GM12878 (cell line): Measurements from ENCODE around the gene SRCAP. TPM values are rescaled to one million over a fixed set of nuclear protein-coding genes. Genes with fewer than 3 reads are reported as not detected.

Experiments used
- ATAC-seq: fragments of 200-7000 bp; cut with Tn5 transposase; 3 replicates; pipeline ENCODE4 v1.9.1; 2020; ENCODE audit warnings: mild to moderate bottlenecking, moderate library complexity
- BruUV-seq: library from RNA; stranded (reverse); fragments of 400-500 nt; replicated peaks from 2 replicates; lab custom pipeline; 2021; lab: Mats Ljungman, UMichigan
- CTCF ChIA-PET: fragments of 300-600 bp; sonication (Branson Sonifier 250); formaldehyde crosslinking; extraction: SDS; loops from one replicate; lab custom pipeline; 2021; ENCODE audit warnings: inconsistent platforms; lab: Yijun Ruan, JAX
- POLR2A ChIA-PET: fragments of 350-600 bp; formaldehyde crosslinking; extraction: SDS; loops from one replicate; lab custom pipeline; 2021; ENCODE audit warnings: inconsistent platforms; lab: Charles Lee
- RAD21 ChIA-PET: fragments of 300-600 bp; sonication (Branson Sonifier 250); formaldehyde crosslinking; loops from one replicate; lab custom pipeline; 2023; ENCODE audit warnings: antibody characterized with exemption; ENCODE audit not compliant: unreplicated experiment; lab: Charles Lee
- SMC1A ChIA-PET: fragments of 300-600 bp; sonication (Branson Sonifier 250); formaldehyde crosslinking; loops from one replicate; lab custom pipeline; 2023; ENCODE audit not compliant: unreplicated experiment, uncharacterized antibody; lab: Charles Lee
- DNase-seq: peaks from one replicate; pipeline ENCODE4 v3.0.0-alpha.2; 2011; ENCODE audit warnings: low read depth, low spot score
- FAIRE-seq: peaks from 3 replicates; lab custom pipeline; 2011; peaks lifted over from hg19 to GRCh38; lab: Jason Lieb, UNC
- H2AFZ ChIP-seq: 2 replicates; pipeline ENCODE4 v1.6.0; 2011; ENCODE audit warnings: low read depth, low read length, control low read depth; ENCODE audit not compliant: control insufficient read depth
- H3K27ac ChIP-seq: 2 replicates; pipeline ENCODE4 v1.5.1; 2011; ENCODE audit warnings: control low read depth; ENCODE audit not compliant: control insufficient read depth, insufficient read depth
- H3K27me3 ChIP-seq, 2 experiments: replicated peaks in 1 of 2; 2 replicates each; pipeline versions ENCODE4 v1.6.0 to v1.6.1; 2011; ENCODE audit warnings: low read length in 1 of 2; ENCODE audit not compliant: control insufficient read depth in 2 of 2, insufficient read depth in 2 of 2
- H3K36me3 ChIP-seq, 2 experiments: 2 replicates each; pipeline ENCODE4 v1.5.1; 2011; ENCODE audit warnings: low read length in 1 of 2; ENCODE audit not compliant: control insufficient read depth in 2 of 2, insufficient read depth in 2 of 2
- H3K4me1 ChIP-seq: 2 replicates; pipeline ENCODE4 v1.6.1; 2011; ENCODE audit warnings: mild to moderate bottlenecking, low read length, moderate library complexity, mixed read lengths; ENCODE audit not compliant: control insufficient read depth, insufficient read depth
- H3K4me2 ChIP-seq: 2 replicates; pipeline ENCODE4 v1.6.0; 2011; ENCODE audit warnings: control low read depth; ENCODE audit not compliant: control insufficient read depth, insufficient read depth
- H3K4me3 ChIP-seq: fragments of 200-600 bp; sonication (generic); 2 replicates; pipeline ENCODE4 v1.5.1; 2016
- H3K79me2 ChIP-seq: 2 replicates; pipeline ENCODE4 v1.6.0; 2011; ENCODE audit warnings: low read length; ENCODE audit not compliant: control insufficient read depth, insufficient read depth
- H3K9ac ChIP-seq: 2 replicates; pipeline ENCODE4 v1.8.0; 2011; ENCODE audit warnings: low read length, control low read depth, mixed read lengths; ENCODE audit not compliant: control insufficient read depth, insufficient read depth
- H3K9me3 ChIP-seq: replicated peaks from 3 replicates; pipeline ENCODE4 v1.5.1; 2011; ENCODE audit warnings: mild to moderate bottlenecking, low read length; ENCODE audit not compliant: control insufficient read depth, insufficient read depth
- H4K20me1 ChIP-seq: 2 replicates; pipeline ENCODE4 v1.6.0; 2011; ENCODE audit not compliant: control insufficient read depth, insufficient read depth
- HCFC1 ChIP-seq: fragments of 150-350 bp; IDR thresholded peaks from 2 replicates; pipeline ENCODE4 v1.6.1; 2014; ENCODE audit warnings: low read length
- KAT2A ChIP-seq: conservative IDR thresholded peaks from 2 replicates; pipeline ENCODE4 v1.6.1; 2011; ENCODE audit warnings: low read depth, low read length; ENCODE audit not compliant: control insufficient read depth
- PAX5 ChIP-seq: IDR thresholded peaks from 2 replicates; pipeline ENCODE4 v1.6.1; 2011; ENCODE audit warnings: low read depth, low read length, borderline replicate concordance
- SRF ChIP-seq, 2 experiments: IDR thresholded peaks; 2 replicates each; pipeline ENCODE4 v1.6.1; 2011; ENCODE audit warnings: low read depth in 2 of 2, low read length in 2 of 2, mild to moderate bottlenecking in 1 of 2, moderate library complexity in 1 of 2
- WGBS: methylation state at CpG from one replicate; pipeline ENCODE4 v1.1.6; 2016; ENCODE audit warnings: low lambda C conversion rate; ENCODE audit not compliant: insufficient replicate concordance, insufficient coverage; ENCODE audit errors: missing lambda C conversion rate; 5-methylcytosine and 5-hydroxymethylcytosine counted together
- in situ Hi-C: fragments of 300-500 bp; cut with MboI; formaldehyde crosslinking; loops from 9 replicates; pipeline ENCODE4 v1.14.3; 2018; ENCODE audit warnings: mixed read lengths
- intact Hi-C: fragments of 100-400 bp; cut with micrococcal nuclease; formaldehyde crosslinking; loops from one replicate; pipeline ENCODE4 v1.14.2; 2022; ENCODE audit not compliant: unreplicated experiment
- polyA plus RNA-seq, 11 experiments: library from polyadenylated mRNA; depleted of rRNA in 4 of 11; unstranded in 6 of 11; stranded (reverse) in 5 of 11; fragments of >200 nt; fragmentation: Nextera tagmentation in 4 of 11; fragmentation: Illumina TruSeq in 1 of 11; extraction: Ambion mirVana in 4 of 11; extraction: Trizol in 1 of 11; gene quantifications; 1 replicate in 1 of 11; 2 replicates in 10 of 11; pipeline versions ENCODE4 v1.2.1 to v1.2.3, GENCODE V29; 2011 to 2016; ENCODE audit warnings: inconsistent platforms in 2 of 11, missing spikeins in 2 of 11, low read depth in 1 of 11
- total RNA-seq, 4 experiments: library from RNA; depleted of rRNA in 3 of 4; stranded (reverse); fragments of >200 nt in 3 of 4; fragmentation: Illumina TruSeq in 1 of 4; extraction: Trizol in 1 of 4; gene quantifications; 2 replicates each; pipeline versions ENCODE4 v1.2.1 to v1.2.3, GENCODE V29; 2013 to 2021
- TF ChIP-seq, protein P1 (sequence below): fragments of 450-650 bp; conservative IDR thresholded peaks from 2 replicates; pipeline ENCODE4 v1.6.1; 2017; ENCODE audit warnings: mild to moderate bottlenecking, moderate library complexity

SRCAP gene
- total and polyA plus RNA-seq, 10 of the 15 experiments (the other 5 are each of a cell fraction or from before 2014, with no cell fraction given) = 0.24 to 58.4 (median 11.6) TPM

DNA sequence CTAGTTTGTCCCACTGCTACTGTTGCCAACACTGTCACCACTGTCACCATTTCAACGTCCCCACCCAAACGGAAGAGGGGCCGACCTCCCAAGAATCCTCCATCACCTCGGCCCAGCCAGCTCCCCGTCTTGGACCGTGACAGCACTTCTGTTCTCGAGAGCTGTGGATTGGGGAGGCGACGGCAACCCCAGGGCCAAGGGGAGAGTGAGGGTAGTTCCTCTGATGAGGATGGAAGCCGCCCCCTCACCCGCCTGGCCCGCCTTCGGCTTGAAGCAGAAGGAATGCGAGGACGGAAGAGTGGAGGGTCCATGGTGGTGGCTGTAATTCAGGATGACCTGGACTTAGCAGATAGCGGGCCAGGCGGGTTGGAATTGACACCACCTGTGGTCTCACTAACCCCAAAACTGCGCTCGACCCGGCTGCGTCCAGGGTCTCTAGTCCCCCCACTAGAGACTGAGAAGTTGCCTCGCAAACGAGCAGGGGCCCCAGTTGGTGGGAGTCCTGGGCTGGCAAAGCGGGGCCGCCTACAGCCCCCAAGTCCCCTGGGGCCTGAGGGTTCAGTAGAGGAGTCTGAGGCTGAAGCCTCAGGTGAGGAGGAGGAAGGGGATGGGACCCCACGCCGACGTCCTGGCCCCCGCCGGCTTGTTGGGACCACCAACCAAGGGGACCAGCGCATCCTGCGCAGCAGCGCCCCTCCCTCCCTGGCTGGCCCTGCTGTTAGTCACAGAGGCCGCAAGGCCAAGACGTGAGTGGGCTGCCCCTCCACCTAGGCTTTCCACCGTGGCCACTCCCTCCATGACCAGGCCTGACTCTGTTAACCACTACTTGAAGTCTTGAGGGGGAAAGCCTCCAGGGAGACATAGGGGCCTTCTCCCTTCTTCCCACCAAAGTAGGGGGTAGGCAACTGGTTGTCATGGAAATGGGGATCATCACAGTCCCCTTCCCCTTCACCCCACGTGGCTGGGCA, 40.3 kb downstream of the SRCAP start (continued):
- TF ChIP-seq, protein P1, sequence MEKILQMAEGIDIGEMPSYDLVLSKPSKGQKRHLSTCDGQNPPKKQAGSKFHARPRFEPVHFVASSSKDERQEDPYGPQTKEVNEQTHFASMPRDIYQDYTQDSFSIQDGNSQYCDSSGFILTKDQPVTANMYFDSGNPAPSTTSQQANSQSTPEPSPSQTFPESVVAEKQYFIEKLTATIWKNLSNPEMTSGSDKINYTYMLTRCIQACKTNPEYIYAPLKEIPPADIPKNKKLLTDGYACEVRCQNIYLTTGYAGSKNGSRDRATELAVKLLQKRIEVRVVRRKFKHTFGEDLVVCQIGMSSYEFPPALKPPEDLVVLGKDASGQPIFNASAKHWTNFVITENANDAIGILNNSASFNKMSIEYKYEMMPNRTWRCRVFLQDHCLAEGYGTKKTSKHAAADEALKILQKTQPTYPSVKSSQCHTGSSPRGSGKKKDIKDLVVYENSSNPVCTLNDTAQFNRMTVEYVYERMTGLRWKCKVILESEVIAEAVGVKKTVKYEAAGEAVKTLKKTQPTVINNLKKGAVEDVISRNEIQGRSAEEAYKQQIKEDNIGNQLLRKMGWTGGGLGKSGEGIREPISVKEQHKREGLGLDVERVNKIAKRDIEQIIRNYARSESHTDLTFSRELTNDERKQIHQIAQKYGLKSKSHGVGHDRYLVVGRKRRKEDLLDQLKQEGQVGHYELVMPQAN = no peak

DNA sequence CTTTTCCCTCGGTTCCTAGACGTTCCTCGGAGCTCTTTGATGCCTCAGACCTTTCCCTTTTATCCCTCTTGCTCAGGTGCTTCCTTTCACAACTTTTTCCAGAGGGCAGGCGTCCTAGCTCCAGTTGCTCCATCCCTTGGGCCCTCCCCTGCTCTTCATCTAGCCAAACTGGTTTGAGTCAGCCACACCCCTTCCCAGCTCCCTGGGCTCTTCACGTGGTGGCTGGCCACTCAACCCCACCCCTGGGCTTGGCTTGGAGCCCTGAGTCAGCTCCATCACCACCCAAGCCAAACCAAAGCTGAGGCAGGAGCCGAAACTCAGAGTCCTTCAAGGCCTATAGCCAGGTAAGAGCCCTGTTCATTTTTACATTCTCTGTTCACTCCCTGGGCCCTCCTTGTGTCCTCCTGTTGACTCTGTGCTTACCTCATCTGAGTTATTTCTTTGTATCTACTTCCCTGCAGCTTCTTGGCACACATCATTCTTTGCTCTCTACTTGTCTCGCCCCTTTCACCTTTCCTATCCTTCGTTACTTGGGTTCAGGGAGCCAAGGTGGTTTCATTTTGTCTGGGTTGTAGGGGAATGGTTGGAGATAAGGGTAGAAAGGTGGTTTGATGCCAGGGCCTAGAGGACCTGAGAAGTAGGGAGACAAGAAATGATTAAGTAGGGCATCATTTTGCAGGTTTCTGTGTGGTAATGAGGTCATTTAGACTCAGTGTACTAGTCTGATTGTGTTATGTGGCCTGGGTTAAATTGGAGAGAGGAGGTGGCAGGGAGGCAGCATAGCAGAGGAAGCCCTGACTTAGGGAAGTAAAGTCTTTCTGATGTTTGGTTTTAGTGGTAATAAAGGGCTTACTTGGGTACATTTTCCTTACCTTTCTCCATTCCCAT, 41.6 kb downstream of the SRCAP start:
- no peak overlapping the region for H2AFZ ChIP-seq
- TF ChIP-seq PAX5 = no peak
- TF ChIP-seq HCFC1 = no peak
- TF ChIP-seq SRF (IDR thresholded peaks at IDR 0.05; ENCODE audit: low read depth in 2 of 2, low read length in 2 of 2) = no peak
- no peak for TF ChIP-seq KAT2A
- no peaks in the 10 kb centered on the region for H3K9me3 ChIP-seq
- no peak overlapping the region for H3K9ac ChIP-seq
- ChIA-PET RAD21 (no interaction called here), SMC1A (no interaction called here), POLR2A (interaction anchor here (0.6 to 1.0 kb wide), 2 partner anchors 13 to 306 kb away, joined by 3 read pairs; no protein-coding TSS in a partner anchor), CTCF (no interaction called here)
- no peak for FAIRE-seq
- no TSS peak for BruUV-seq
- H3K4me3 ChIP-seq = no peak overlapping the region
- H3K27ac ChIP-seq = no peak overlapping the region
- no peak for DNase-seq
- H3K4me2 ChIP-seq = no peak overlapping the region
- no peak; the same call in 1 of the 3 replicates for ATAC-seq
- peaks cover 22 to 23% of the 10 kb centered on the region in 2 experiments; a peak in 3 of 4 replicates for H3K36me3 ChIP-seq
- no peaks in the 10 kb centered on the region for H3K79me2 ChIP-seq
- intact Hi-C loops (no loop called here), in situ Hi-C loops (no loop called here)
- H4K20me1 ChIP-seq = no peaks in the 10 kb centered on the region
- 81% methylated on average over 7 of the region's 8 CpGs for WGBS
- H3K4me1 ChIP-seq = no peaks in the 10 kb centered on the region
- no peaks in the 10 kb centered on the region for H3K27me3 ChIP-seq
